Thymus (tissue), 11 donors: ENCODE measurements around the gene TNFAIP6. TPM values are rescaled to one million over a fixed set of nuclear protein-coding genes. Genes with fewer than 3 reads are reported as not detected.
"Not testable (repeated sequence)": the region's sequence is repeated elsewhere in the genome, so short reads cannot be mapped to it uniquely, and the experiment has no call there.

Source experiments
- DNase-seq, 9 donors: peaks; one replicate each; pipeline ENCODE4 v3.0.0-alpha.2; 2013; ENCODE audit warnings: low spot score in 9 of 9, low read depth in 6 of 9, missing footprints in 1 of 9
- H3K27ac ChIP-seq, 2 donors: one replicate each; pipeline ENCODE4 v1.5.1; 2013; ENCODE audit warnings: control low read depth in 1 of 2, low read depth in 1 of 2, low read length in 1 of 2, mild to moderate bottlenecking in 1 of 2, moderate library complexity in 1 of 2
- H3K27me3 ChIP-seq, 2 donors: one replicate each; pipeline ENCODE4 v1.5.1; 2013; ENCODE audit warnings: low read length in 1 of 2; ENCODE audit not compliant: control insufficient read depth in 2 of 2, insufficient read depth in 1 of 2
- H3K36me3 ChIP-seq, 2 donors: one replicate each; pipeline ENCODE4 v1.5.1; 2013; ENCODE audit warnings: low read length in 1 of 2, mild to moderate bottlenecking in 1 of 2, moderate library complexity in 1 of 2; ENCODE audit not compliant: control insufficient read depth in 2 of 2, insufficient read depth in 2 of 2
- H3K4me1 ChIP-seq, 2 donors: one replicate each; pipeline ENCODE4 v1.5.1; 2013; ENCODE audit warnings: low read length in 2 of 2; ENCODE audit not compliant: control insufficient read depth in 2 of 2, insufficient read depth in 2 of 2
- H3K4me3 ChIP-seq, 2 donors: one replicate each; pipeline ENCODE4 v1.5.1; 2013; ENCODE audit warnings: low read length in 2 of 2, control low read depth in 1 of 2, mild to moderate bottlenecking in 1 of 2
- H3K9me3 ChIP-seq, 2 donors: one replicate each; pipeline ENCODE4 v1.5.1; 2013; ENCODE audit warnings: low read length in 1 of 2, mild to moderate bottlenecking in 1 of 2; ENCODE audit not compliant: control insufficient read depth in 2 of 2, insufficient read depth in 1 of 2
- WGBS: extraction: QIAGEN DNeasy Blood & Tissue Kit; methylation state at CpG from one replicate; pipeline ENCODE4 v1.1.7; 2013; 5-methylcytosine and 5-hydroxymethylcytosine counted together
- polyA plus RNA-seq: library from polyadenylated mRNA; stranded (reverse); fragments of 200-250 nt; gene quantifications from one replicate; pipeline ENCODE4 v1.2.3, GENCODE V29; 2013
- total RNA-seq: library from RNA; stranded (reverse); fragments of 120-200 nt; gene quantifications from one replicate; pipeline ENCODE4 v1.2.4, GENCODE V29; 2013
- donor health status: healthy.

TNFAIP6 gene
- total and polyA plus RNA-seq, 2 donors = 2.3 to 3.3 TPM

DNA sequence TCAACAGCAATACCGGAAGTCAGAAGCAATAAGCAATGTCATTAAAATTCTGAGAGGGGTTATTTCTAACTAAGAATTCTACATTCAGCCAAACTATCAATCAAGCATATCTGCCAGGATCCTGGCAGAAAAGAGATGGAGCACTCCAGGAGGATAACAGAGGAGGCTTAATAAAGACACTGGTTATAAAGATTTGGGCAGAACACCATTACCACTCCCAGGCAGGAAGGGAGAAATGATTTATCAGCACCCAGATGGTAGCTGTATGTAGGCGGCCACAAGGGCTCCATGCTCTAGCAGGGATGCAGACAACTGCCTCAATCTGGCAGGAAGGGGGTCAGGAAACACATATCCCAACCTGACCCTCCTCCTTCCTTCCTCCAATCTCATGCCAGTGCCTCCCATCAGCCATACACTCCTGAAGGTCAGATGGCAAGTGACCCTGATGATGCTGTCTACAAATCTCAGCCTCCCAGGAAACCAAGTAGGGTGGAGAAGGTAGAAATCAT is 20.5 kb upstream of the TNFAIP6 start:
- Histone ChIP-seq H3K36me3 (no peaks in the 10 kb centered on the region), H3K27me3 (no peaks in the 10 kb centered on the region), H3K4me1 (no peaks in the 10 kb centered on the region), H3K4me3 (no peak overlapping the region), H3K9me3 (no peaks in the 10 kb centered on the region), H3K27ac (no peak overlapping the region)
- WGBS = 64% methylated on average over 2 of the region's 2 CpGs
- DNase-seq = no peak

- no peaks in the 10 kb centered on the region for H3K4me1 ChIP-seq
- no peak overlapping the region for H3K4me3 ChIP-seq
- no peaks in the 10 kb centered on the region for H3K27me3 ChIP-seq
- no peaks in the 10 kb centered on the region for H3K9me3 ChIP-seq
- 95% methylated on average over 1 of the region's 1 CpG for WGBS
- H3K27ac ChIP-seq = no peak overlapping the region
- DNase-seq = no peak
- no peaks in the 10 kb centered on the region for H3K36me3 ChIP-seq
These were observed 19.7 kb upstream of the TNFAIP6 start for GRCh38 chr2:151337643-151338042.

- Histone ChIP-seq H3K27ac (no peak overlapping the region), H3K4me1 (no peaks in the 10 kb centered on the region), H3K4me3 (no peak overlapping the region), H3K36me3 (no peaks in the 10 kb centered on the region), H3K9me3 (no peaks in the 10 kb centered on the region), H3K27me3 (no peaks in the 10 kb centered on the region)
- 96% methylated on average over 3 of the region's 3 CpGs for WGBS
- no peak for DNase-seq
These were observed 19.3 kb upstream of the TNFAIP6 start for GRCh38 chr2:151338115-151338514.

DNA sequence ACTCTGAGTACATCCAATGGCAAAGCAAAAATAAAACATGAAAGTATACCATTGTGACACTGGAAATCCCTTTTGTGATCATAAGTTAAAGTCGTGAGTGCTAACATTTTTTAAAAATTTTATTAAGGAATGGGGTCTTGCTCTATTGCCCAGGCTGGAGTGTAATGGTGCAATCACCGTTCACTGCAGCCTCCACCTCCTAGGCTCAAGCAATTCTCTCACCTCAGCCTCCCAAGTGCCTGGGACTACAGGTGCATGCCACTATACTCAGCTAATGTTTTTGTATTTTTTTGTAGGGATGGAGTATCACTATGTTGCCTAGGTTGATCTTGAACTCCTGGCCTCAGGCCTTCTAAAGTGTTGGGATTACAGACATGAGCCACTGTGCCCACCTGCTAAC is 14.3 kb upstream of the TNFAIP6 start:
- H3K27ac ChIP-seq = no peak overlapping the region
- no peaks in the 10 kb centered on the region for H3K4me1 ChIP-seq
- H3K9me3 ChIP-seq = no peaks in the 10 kb centered on the region
- DNase-seq = no peak
- H3K4me3 ChIP-seq = no peak overlapping the region
- H3K36me3 ChIP-seq = no peaks in the 10 kb centered on the region
- WGBS = 97% methylated on average over 2 of the region's 2 CpGs
- H3K27me3 ChIP-seq = no peaks in the 10 kb centered on the region

DNA sequence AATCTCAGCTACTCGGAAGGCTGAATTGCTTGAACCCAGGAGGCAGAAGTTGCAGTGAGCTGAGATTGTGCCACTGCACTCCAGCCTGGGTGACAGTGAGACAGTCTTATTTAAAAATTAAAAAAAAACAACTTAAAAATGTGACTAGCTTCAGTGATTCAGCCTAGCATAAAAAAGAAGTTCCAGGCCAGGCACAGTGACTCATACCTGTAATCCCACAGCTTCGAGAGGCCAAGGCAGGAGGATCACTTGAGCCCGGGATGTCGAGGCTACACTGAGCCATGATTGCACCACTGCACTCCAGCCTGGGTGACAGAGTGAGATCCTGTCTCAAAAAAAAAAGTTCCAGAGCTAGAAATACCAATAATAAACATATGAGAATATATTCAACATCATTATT is 13.2 kb upstream of the TNFAIP6 start:
- WGBS = 97% methylated on average over 4 of the region's 4 CpGs

GRCh38 chr2:151344906-151345305 is 12.5 kb upstream of the TNFAIP6 start:
- H3K9me3 ChIP-seq = no peaks in the 10 kb centered on the region
- WGBS = 97% methylated on average over 2 of the region's 2 CpGs
- no peaks in the 10 kb centered on the region for H3K27me3 ChIP-seq
- H3K36me3 ChIP-seq = no peaks in the 10 kb centered on the region
- H3K27ac ChIP-seq = no peak overlapping the region
- no peak for DNase-seq
- no peaks in the 10 kb centered on the region for H3K4me1 ChIP-seq
- H3K4me3 ChIP-seq = no peak overlapping the region

More for the DNA sequence above, 13.2 kb upstream of the TNFAIP6 start:
- H3K4me3 ChIP-seq, H3K27me3 ChIP-seq, H3K36me3 ChIP-seq, DNase-seq, H3K9me3 ChIP-seq, H3K27ac ChIP-seq, H3K4me1 ChIP-seq: not testable (repeated sequence)

GRCh38 chr2:151347294-151347693 is 10.1 kb upstream of the TNFAIP6 start:
- Histone ChIP-seq H3K27me3 (no peaks in the 10 kb centered on the region), H3K36me3 (no peaks in the 10 kb centered on the region), H3K4me3 (no peak overlapping the region), H3K9me3 (no peaks in the 10 kb centered on the region), H3K4me1 (no peaks in the 10 kb centered on the region), H3K27ac (no peak overlapping the region)
- no peak for DNase-seq

GRCh38 chr2:151347906-151348305 is 9.5 kb upstream of the TNFAIP6 start:
- Histone ChIP-seq H3K4me3 (no peak overlapping the region), H3K27me3 (no peaks in the 10 kb centered on the region), H3K27ac (no peak overlapping the region), H3K4me1 (no peaks in the 10 kb centered on the region), H3K36me3 (no peaks in the 10 kb centered on the region), H3K9me3 (no peaks in the 10 kb centered on the region)
- WGBS = 86% methylated on average over 5 of the region's 5 CpGs
- DNase-seq = no peak

DNA sequence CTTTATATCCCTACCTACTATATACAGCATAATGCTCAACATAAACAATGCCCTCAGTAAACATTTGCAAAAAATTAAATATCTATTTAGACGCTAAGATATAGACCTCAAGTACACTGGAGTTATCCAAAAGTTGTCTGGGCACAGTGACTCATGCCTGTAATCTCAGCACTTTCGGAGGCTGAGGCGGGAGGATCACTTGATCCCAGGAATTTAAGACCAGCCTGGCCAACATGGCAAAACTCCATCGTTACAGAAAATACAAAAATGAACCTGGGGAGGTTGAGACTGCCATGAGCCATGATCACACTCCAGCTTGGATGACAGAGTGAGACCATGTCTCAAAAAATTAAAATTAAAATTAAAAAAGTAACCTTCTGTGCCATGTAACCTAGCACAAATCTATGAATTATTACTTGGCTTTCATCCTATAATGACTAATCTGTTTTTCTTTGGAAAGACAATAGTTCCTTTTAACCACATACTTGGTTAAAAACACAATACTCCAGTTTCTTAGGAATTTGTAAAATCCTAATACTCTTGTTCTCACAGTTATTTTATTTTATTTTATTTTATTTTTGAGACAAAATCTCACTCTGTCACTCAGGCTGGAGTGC is 6.7 kb upstream of the TNFAIP6 start:
- DNase-seq = no peak
- 93% methylated on average over 4 of the region's 4 CpGs for WGBS

More for the DNA sequence above, 6.7 kb upstream of the TNFAIP6 start:
- Histone ChIP-seq H3K4me3 (no peak overlapping the region), H3K27me3 (no peaks in the 10 kb centered on the region), H3K4me1 (no peaks in the 10 kb centered on the region), H3K27ac (no peak overlapping the region), H3K9me3 (no peaks in the 10 kb centered on the region), H3K36me3 (no peaks in the 10 kb centered on the region)
